ENCODE results near the gene CCDC197. TPM values are rescaled to one million over a fixed set of nuclear protein-coding genes. Genes with fewer than 3 reads are reported as not detected.

CCDC197 gene
- total RNA-seq, 2 experiments from 2014 or later, result not detected

GRCh38 chr14:94054936-94055335 is 57.8 kb downstream of the CCDC197 start:
- ChIA-PET CTCF (no interaction called here), POLR2A (no interaction called here)
- H3K27me3 Mint-ChIP-seq, result no peaks in the 10 kb centered on the region
- H3K36me3 Mint-ChIP-seq (ENCODE audit: low read depth), result peaks cover 82% of the 10 kb centered on the region
- H3K9me3 Mint-ChIP-seq, result no peaks in the 10 kb centered on the region
- H3K4me3 Mint-ChIP-seq, result no peak overlapping the region
- DNase-seq, result no peak
- peak overlapping the region; percentile 80 for H3K27ac Mint-ChIP-seq
- H3K4me1 Mint-ChIP-seq, result peaks cover 67% of the 10 kb centered on the region

DNA sequence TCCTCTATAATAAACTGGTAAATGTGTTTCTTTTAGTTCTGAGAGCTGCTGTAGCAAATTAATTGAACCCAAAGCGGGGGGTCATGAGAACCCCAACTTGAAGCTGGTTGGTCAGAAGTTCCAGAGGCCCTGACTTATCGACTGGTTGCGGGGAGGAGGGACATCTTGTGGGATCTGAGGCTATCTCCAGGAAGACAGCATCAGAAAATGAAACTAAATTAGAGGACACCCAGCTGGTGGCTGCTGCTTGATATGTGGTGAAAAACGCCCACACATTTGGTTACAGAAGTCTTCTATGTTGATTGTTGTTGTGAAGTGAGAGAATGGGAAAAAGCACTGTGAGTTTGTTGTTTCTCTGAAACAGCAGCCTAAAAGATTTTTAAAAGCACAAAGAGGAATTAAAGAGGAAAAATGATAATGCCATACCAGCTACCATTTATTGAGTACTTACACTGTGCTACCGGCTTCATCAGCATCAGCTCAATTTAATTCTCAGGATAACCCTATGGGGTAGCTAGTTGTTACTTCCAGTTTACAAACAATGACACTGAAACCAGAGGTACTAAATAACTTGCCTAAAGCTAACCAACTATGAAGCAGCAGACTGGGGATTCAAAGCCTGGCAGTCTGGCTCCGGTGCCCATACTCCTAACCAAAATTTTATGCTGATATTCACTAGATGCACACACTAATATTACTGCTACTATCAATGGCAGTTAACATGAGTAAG is 59.6 kb downstream of the CCDC197 start:
- POLR2A ChIA-PET, result no interaction called here
- no peaks in the 10 kb centered on the region for H3K27me3 Mint-ChIP-seq
- CTCF ChIA-PET, result interaction anchor here (1.0 to 4.0 kb wide), 5 partner anchors 11 to 122 kb away, joined by 3 to 15 read pairs (median 5); no protein-coding TSS in a partner anchor
- peak overlapping the region; percentile 80 for H3K27ac Mint-ChIP-seq
- H3K9me3 Mint-ChIP-seq, result no peaks in the 10 kb centered on the region
- peak; percentile 45 for DNase-seq
- peaks cover 85% of the 10 kb centered on the region for H3K36me3 Mint-ChIP-seq (ENCODE audit: low read depth)
- peak overlapping the region; percentile 19 for H3K4me3 Mint-ChIP-seq
- peaks cover 67% of the 10 kb centered on the region for H3K4me1 Mint-ChIP-seq

- CTCF ChIA-PET, result interaction anchor here (1.1 to 4.0 kb wide), 5 partner anchors 10 to 118 kb away, joined by 3 to 15 read pairs (median 5); no protein-coding TSS in a partner anchor
- H3K27me3 Mint-ChIP-seq, result no peaks in the 10 kb centered on the region
- H3K9me3 Mint-ChIP-seq, result no peaks in the 10 kb centered on the region
- H3K36me3 Mint-ChIP-seq (ENCODE audit: low read depth), result peaks cover 83% of the 10 kb centered on the region
- peaks cover 59% of the 10 kb centered on the region for H3K4me1 Mint-ChIP-seq
- POLR2A ChIA-PET, result no interaction called here
- no peak for DNase-seq
- no peak overlapping the region for H3K4me3 Mint-ChIP-seq
- H3K27ac Mint-ChIP-seq, result peak overlapping the region; percentile 39
These were observed 61.1 kb downstream of the CCDC197 start for GRCh38 chr14:94058128-94058673.

Small RNAs within 50 kb of the gene (microRNA-seq; reads per million reads assigned to microRNA genes)
- not detected for gene MIR4506 (ENCODE audit: borderline microRNAs expressed, borderline replicate concordance)

Other genes with a start within 250 kb of the CCDC197 start
- not detected for gene PRIMA1, start 208.8 kb upstream of the CCDC197 start, total RNA-seq
- not detected for gene FAM181A, start 70.0 kb upstream of the CCDC197 start, total RNA-seq
- gene ASB2, start 20.7 kb upstream of the CCDC197 start, total RNA-seq, result 10 to 100 TPM; 20.7 to 21.1 TPM
- gene OTUB2, start 29.0 kb downstream of the CCDC197 start, total RNA-seq, result 1 to 10 TPM; 2.3 to 2.4 TPM
- 100 to 1,000 TPM; 187 to 211 TPM for gene DDX24, start 83.9 kb downstream of the CCDC197 start, total RNA-seq
- gene IFI27L1, start 84.0 kb downstream of the CCDC197 start, total RNA-seq, result 10 to 100 TPM; 31.6 to 42.1 TPM
- 100 to 1,000 TPM; 158 to 193 TPM for gene IFI27, start 113.4 kb downstream of the CCDC197 start, total RNA-seq
- gene IFI27L2, start 132.3 kb downstream of the CCDC197 start, total RNA-seq, result 10 to 100 TPM; 76.0 to 91.3 TPM
- gene PPP4R4, start 177.0 kb downstream of the CCDC197 start, total RNA-seq, result 1 to 10 TPM; 3.0 to 3.7 TPM